Left ventricle myocardium inferior (tissue), 1 donor: Measurements from ENCODE around the gene VPS13D. TPM values are rescaled to one million over a fixed set of nuclear protein-coding genes. Genes with fewer than 3 reads are reported as not detected.
"Not testable (repeated sequence)": the region's sequence is repeated elsewhere in the genome, so short reads cannot be mapped to it uniquely, and the experiment has no call there.

ENCODE experiments used
- DNase-seq: peaks from one replicate; pipeline ENCODE4 v3.0.0-alpha.2; 2020
- H3K27ac ChIP-seq: fragments of 200-600 bp; replicated peaks from 2 replicates; pipeline ENCODE4 v1.8.0; 2021
- H3K27me3 ChIP-seq: fragments of 200-600 bp; 2 replicates; pipeline ENCODE4 v1.8.0; 2021; ENCODE audit warnings: low read depth
- H3K36me3 ChIP-seq: fragments of 200-600 bp; 2 replicates; pipeline ENCODE4 v1.8.0; 2021
- H3K4me1 ChIP-seq: fragments of 200-600 bp; 2 replicates; pipeline ENCODE4 v1.8.0; 2021
- H3K4me3 ChIP-seq: fragments of 200-600 bp; 2 replicates; pipeline ENCODE4 v1.8.0; 2021; ENCODE audit warnings: mild to moderate bottlenecking, moderate library complexity
- H3K9me3 ChIP-seq: fragments of 200-600 bp; replicated peaks from 2 replicates; pipeline ENCODE4 v1.8.0; 2021
- CTCF ChIP-seq: fragments of 200-600 bp; IDR thresholded peaks from 2 replicates; pipeline ENCODE4 v1.8.0; 2021; ENCODE audit warnings: antibody characterized with exemption, mild to moderate bottlenecking, borderline replicate concordance
- intact Hi-C: fragments of 100-400 bp; cut with micrococcal nuclease; formaldehyde crosslinking; loops from one replicate; pipeline ENCODE4 v1.11.0; 2022
- total RNA-seq: library from RNA; stranded (reverse); fragmentation: NEBNext Ultra II Directional; extraction: Animal tissue kit (Norgen Biotek cat#: 25700); gene quantifications from one replicate; pipeline ENCODE4 v1.2.1, GENCODE V29; 2021
- donor health status: DM: no; HTN: yes; CAD: no; lungs with severe emphysema.

Gene VPS13D
- total RNA-seq, 1 donor from 2014 or later = 71.6 TPM

GRCh38 chr1:12466816-12467215 lies 237.0 kb downstream of the VPS13D start:
- DNase-seq = no peak
- Histone ChIP-seq H3K9me3 (no peaks in the 10 kb centered on the region), H3K4me1 (peaks cover 64% of the 10 kb centered on the region), H3K27me3 (no peaks in the 10 kb centered on the region), H3K27ac (no peak overlapping the region), H3K36me3 (peaks cover 27% of the 10 kb centered on the region), H3K4me3 (no peak overlapping the region)
- intact Hi-C loops = no loop called here
- no peak for TF ChIP-seq CTCF

GRCh38 chr1:12467570-12468286 lies 237.9 kb downstream of the VPS13D start:
- H3K27ac ChIP-seq = no peak overlapping the region
- H3K36me3 ChIP-seq = peaks cover 18% of the 10 kb centered on the region
- no peaks in the 10 kb centered on the region for H3K27me3 ChIP-seq
- H3K4me3 ChIP-seq = no peak overlapping the region
- no peak for DNase-seq
- H3K4me1 ChIP-seq = peaks cover 64% of the 10 kb centered on the region
- no peaks in the 10 kb centered on the region for H3K9me3 ChIP-seq
- no peak for TF ChIP-seq CTCF
- intact Hi-C loops = no loop called here

GRCh38 chr1:12468323-12468722 lies 238.5 kb downstream of the VPS13D start:
- no peak for DNase-seq
- TF ChIP-seq CTCF = no peak
- Histone ChIP-seq H3K4me3 (no peak overlapping the region), H3K27me3 (no peaks in the 10 kb centered on the region), H3K36me3 (peaks cover 12% of the 10 kb centered on the region), H3K27ac (no peak overlapping the region), H3K4me1 (peaks cover 64% of the 10 kb centered on the region), H3K9me3 (no peaks in the 10 kb centered on the region)
- intact Hi-C loops = no loop called here

GRCh38 chr1:12469493-12469892 lies 239.7 kb downstream of the VPS13D start:
- H3K4me1 ChIP-seq = peaks cover 64% of the 10 kb centered on the region
- H3K36me3 ChIP-seq = peaks cover 12% of the 10 kb centered on the region
- no peaks in the 10 kb centered on the region for H3K27me3 ChIP-seq
- H3K4me3 ChIP-seq = no peak overlapping the region
- peak overlapping the region; percentile 40 for H3K27ac ChIP-seq
- no peak for TF ChIP-seq CTCF
- intact Hi-C loops = no loop called here
- no peaks in the 10 kb centered on the region for H3K9me3 ChIP-seq
- no peak for DNase-seq

GRCh38 chr1:12469990-12470389 lies 240.2 kb downstream of the VPS13D start:
- DNase-seq = no peak
- no peak for TF ChIP-seq CTCF
- peak overlapping the region; percentile 40 for H3K27ac ChIP-seq
- H3K9me3 ChIP-seq = no peaks in the 10 kb centered on the region
- intact Hi-C loops = no loop called here
- no peak overlapping the region for H3K4me3 ChIP-seq
- peaks cover 12% of the 10 kb centered on the region for H3K36me3 ChIP-seq
- peaks cover 64% of the 10 kb centered on the region for H3K4me1 ChIP-seq
- no peaks in the 10 kb centered on the region for H3K27me3 ChIP-seq

- Histone ChIP-seq H3K27ac (peak overlapping the region; percentile 40), H3K4me1 (peaks cover 68% of the 10 kb centered on the region)
- H3K4me3 ChIP-seq, intact Hi-C loops, DNase-seq, H3K9me3 ChIP-seq, H3K27me3 ChIP-seq, H3K36me3 ChIP-seq: not testable (repeated sequence)
Measured at GRCh38 chr1:12470916-12471315, 241.1 kb downstream of the VPS13D start.
